Sigmoid colon (tissue), 4 donors: ENCODE data around the gene MORF4L2.

ENCODE experiments used
- EP300 ChIP-seq, 4 donors: sonication (generic); formaldehyde crosslinking; IDR thresholded peaks; one replicate each; pipeline ENCODE4 v1.6.1; 2017; ENCODE audit warnings: antibody characterized with exemption in 4 of 4
- POLR2A ChIP-seq, 2 donors: fragments of 450-650 bp; IDR thresholded peaks; one replicate each; pipeline ENCODE4 v1.6.1; 2016; ENCODE audit warnings: antibody characterized with exemption in 2 of 2, mild to moderate bottlenecking in 2 of 2, moderate library complexity in 2 of 2
- POLR2AphosphoS5 ChIP-seq, 4 donors: sonication (generic); formaldehyde crosslinking; IDR thresholded peaks; one replicate each; pipeline ENCODE4 v1.6.1; 2017; ENCODE audit warnings: antibody characterized with exemption in 4 of 4
- TF ChIP-seq, protein P1 (sequence below), 4 experiments: fragments of 450-650 bp in 3 of 4; fragments of 200-600 bp in 1 of 4; IDR thresholded peaks; one replicate each; pipeline ENCODE4 v1.5.1; 2016 to 2019; ENCODE audit warnings: antibody characterized with exemption in 4 of 4, mild to moderate bottlenecking in 3 of 4, moderate library complexity in 2 of 4

DNA sequence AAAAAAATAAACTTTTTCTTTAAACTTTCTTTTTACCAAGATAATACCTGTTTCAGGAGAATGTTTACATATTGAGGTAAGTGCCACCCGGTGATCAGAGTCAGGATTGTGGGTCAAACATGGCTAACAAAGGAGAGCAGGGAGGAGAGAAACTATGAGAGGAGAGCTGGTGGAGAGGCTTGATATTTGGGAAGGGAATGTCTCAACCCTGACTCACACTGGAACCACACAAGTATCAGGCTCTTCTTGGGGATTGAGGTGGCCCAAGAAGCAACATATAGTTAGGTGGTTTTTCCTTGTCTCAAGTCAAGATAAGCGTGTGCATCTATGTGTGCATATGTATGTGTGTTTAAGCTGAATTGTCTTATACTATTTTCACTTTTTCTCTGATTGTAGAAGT lies 51.1 kb downstream of the MORF4L2 start:
- TF ChIP-seq, protein P1, sequence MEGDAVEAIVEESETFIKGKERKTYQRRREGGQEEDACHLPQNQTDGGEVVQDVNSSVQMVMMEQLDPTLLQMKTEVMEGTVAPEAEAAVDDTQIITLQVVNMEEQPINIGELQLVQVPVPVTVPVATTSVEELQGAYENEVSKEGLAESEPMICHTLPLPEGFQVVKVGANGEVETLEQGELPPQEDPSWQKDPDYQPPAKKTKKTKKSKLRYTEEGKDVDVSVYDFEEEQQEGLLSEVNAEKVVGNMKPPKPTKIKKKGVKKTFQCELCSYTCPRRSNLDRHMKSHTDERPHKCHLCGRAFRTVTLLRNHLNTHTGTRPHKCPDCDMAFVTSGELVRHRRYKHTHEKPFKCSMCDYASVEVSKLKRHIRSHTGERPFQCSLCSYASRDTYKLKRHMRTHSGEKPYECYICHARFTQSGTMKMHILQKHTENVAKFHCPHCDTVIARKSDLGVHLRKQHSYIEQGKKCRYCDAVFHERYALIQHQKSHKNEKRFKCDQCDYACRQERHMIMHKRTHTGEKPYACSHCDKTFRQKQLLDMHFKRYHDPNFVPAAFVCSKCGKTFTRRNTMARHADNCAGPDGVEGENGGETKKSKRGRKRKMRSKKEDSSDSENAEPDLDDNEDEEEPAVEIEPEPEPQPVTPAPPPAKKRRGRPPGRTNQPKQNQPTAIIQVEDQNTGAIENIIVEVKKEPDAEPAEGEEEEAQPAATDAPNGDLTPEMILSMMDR (IDR thresholded peaks at IDR 0.05) = no peak
- TF ChIP-seq POLR2AphosphoS5 (IDR thresholded peaks at IDR 0.05) (no peak), POLR2A (IDR thresholded peaks at IDR 0.05) (no peak), EP300 (IDR thresholded peaks at IDR 0.05) (no peak)
